Measurements from ENCODE around the gene SOX14. TPM values are rescaled to one million over a fixed set of nuclear protein-coding genes. Genes with fewer than 3 reads are reported as not detected.

The SOX14 gene
- total RNA-seq, 4 donors from 2014 or later = not detected

GRCh38 chr3:137809509-137809908, 45.4 kb downstream of the SOX14 start:
- TF ChIP-seq, protein P1, sequence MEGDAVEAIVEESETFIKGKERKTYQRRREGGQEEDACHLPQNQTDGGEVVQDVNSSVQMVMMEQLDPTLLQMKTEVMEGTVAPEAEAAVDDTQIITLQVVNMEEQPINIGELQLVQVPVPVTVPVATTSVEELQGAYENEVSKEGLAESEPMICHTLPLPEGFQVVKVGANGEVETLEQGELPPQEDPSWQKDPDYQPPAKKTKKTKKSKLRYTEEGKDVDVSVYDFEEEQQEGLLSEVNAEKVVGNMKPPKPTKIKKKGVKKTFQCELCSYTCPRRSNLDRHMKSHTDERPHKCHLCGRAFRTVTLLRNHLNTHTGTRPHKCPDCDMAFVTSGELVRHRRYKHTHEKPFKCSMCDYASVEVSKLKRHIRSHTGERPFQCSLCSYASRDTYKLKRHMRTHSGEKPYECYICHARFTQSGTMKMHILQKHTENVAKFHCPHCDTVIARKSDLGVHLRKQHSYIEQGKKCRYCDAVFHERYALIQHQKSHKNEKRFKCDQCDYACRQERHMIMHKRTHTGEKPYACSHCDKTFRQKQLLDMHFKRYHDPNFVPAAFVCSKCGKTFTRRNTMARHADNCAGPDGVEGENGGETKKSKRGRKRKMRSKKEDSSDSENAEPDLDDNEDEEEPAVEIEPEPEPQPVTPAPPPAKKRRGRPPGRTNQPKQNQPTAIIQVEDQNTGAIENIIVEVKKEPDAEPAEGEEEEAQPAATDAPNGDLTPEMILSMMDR (IDR thresholded peaks at IDR 0.05; ENCODE audit: low read depth) = no peak

DNA sequence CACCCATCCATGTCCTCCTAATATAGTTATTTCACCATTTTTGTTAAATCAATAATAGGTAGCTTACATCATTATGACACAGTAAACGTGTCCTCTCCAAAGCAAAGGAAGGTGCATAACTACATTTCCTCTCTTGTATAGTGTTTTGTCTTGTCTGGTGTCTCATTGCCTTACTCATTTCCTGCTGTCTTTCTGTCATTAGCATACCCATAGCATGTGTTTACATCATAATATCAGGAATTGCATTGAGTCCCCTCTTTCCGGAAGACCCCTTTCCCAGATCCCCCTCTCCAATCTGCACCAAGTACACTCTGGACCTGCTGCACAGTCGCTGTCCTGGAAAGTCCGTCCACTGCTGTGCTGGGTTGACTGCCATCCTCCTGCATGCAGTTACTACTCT, 47.9 kb downstream of the SOX14 start:
- TF ChIP-seq, protein P1 (IDR thresholded peaks at IDR 0.05; ENCODE audit: low read depth) = no peak

- TF ChIP-seq, protein P1 (IDR thresholded peaks at IDR 0.05; ENCODE audit: low read depth) = no peak
Measured at GRCh38 chr3:137815251-137815650, 51.1 kb downstream of the SOX14 start.

Other genes with a start within 250 kb of the SOX14 start
- gene CLDN18, start 245.8 kb downstream of the SOX14 start, total RNA-seq = not detected

Measured in subcutaneous adipose tissue (tissue), 4 donors.